IPS DF 6.9 (cell line): ENCODE results near the gene ARID1B.

Experiments used
- DNase-seq: peaks from one replicate; pipeline ENCODE4 v3.0.0-alpha.2; 2013; ENCODE audit warnings: low read depth, low spot score
- H3K27ac ChIP-seq: one replicate; pipeline ENCODE4 v1.5.1; 2013; ENCODE audit warnings: low read length, control low read depth
- H3K27me3 ChIP-seq: 2 replicates; pipeline ENCODE4 v1.6.1; 2013; ENCODE audit warnings: mild to moderate bottlenecking, low read length; ENCODE audit not compliant: control insufficient read depth, insufficient read depth
- H3K36me3 ChIP-seq: 2 replicates; pipeline ENCODE4 v1.6.1; 2013; ENCODE audit warnings: low read length; ENCODE audit not compliant: control insufficient read depth, insufficient read depth
- H3K4me1 ChIP-seq: 2 replicates; pipeline ENCODE4 v1.6.1; 2013; ENCODE audit warnings: low read length; ENCODE audit not compliant: control insufficient read depth, insufficient read depth
- H3K4me3 ChIP-seq: 2 replicates; pipeline ENCODE4 v1.5.1; 2013; ENCODE audit warnings: mild to moderate bottlenecking, low read length
- H3K9me3 ChIP-seq: 2 replicates; pipeline ENCODE4 v1.6.1; 2013; ENCODE audit warnings: low read length, inconsistent platforms; ENCODE audit not compliant: control insufficient read depth, insufficient read depth
- WGBS: extraction: QIAGEN DNeasy Blood & Tissue Kit; methylation state at CpG from one replicate; pipeline ENCODE4 v1.1.7; 2013; ENCODE audit warnings: mixed read lengths, missing lambda C conversion rate; ENCODE audit not compliant: insufficient read length, insufficient coverage; 5-methylcytosine and 5-hydroxymethylcytosine counted together

ARID1B gene

GRCh38 chr6:157220485-157220884 lies 443.3 kb downstream of the ARID1B start:
- DNase-seq = no peak
- no peaks in the 10 kb centered on the region for H3K4me1 ChIP-seq
- H3K27me3 ChIP-seq = no peaks in the 10 kb centered on the region
- no peaks in the 10 kb centered on the region for H3K36me3 ChIP-seq
- H3K9me3 ChIP-seq = no peaks in the 10 kb centered on the region
- H3K27ac ChIP-seq = no peak overlapping the region
- no peak overlapping the region for H3K4me3 ChIP-seq
- WGBS = no CpG with 5 or more reads among the region's 1 CpG

DNA sequence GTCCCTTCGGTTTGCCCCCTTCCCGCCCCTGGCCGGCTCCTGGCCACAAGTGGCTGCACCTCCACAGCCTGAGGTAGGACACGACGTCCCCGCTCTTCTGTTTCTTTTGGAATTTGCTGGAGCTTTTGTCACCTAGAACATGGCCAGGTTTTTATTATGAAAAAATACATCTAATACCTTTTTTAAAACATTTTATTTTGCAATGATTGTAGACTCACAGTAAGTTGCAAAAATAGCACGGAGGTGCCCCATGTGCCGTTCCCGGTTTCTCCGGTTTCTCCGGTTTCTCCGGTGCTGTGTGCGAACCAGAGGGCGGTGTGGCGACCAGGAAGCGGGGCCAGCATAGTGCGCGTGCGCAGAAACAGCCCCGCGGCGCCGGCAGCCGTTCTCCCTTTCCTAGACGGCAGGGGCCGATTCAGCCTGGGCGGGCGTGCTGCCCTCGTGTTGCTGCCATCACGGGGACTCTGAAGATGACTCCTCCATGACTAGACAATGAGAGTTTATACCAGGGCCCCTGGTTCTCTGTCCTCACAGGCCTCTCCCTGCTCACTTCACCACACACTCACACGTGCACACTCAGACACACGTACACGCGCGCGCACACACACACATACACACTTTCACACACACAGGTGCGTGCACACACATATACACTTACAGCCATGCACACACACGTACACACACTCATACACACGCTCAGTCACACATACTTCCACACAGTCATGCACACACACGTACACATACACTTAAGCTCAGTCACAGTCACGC lies 444.1 kb downstream of the ARID1B start:
- no peak overlapping the region for H3K27ac ChIP-seq
- no peaks in the 10 kb centered on the region for H3K4me1 ChIP-seq
- no peaks in the 10 kb centered on the region for H3K9me3 ChIP-seq
- H3K27me3 ChIP-seq = no peaks in the 10 kb centered on the region
- H3K4me3 ChIP-seq = no peak overlapping the region
- DNase-seq = no peak
- no peaks in the 10 kb centered on the region for H3K36me3 ChIP-seq
- WGBS = 100% methylated on average over 2 of the region's 41 CpGs

GRCh38 chr6:157221817-157222175 lies 444.6 kb downstream of the ARID1B start:
- Histone ChIP-seq H3K9me3 (no peaks in the 10 kb centered on the region), H3K27ac (no peak overlapping the region), H3K36me3 (no peaks in the 10 kb centered on the region), H3K4me3 (no peak overlapping the region), H3K4me1 (no peaks in the 10 kb centered on the region), H3K27me3 (no peaks in the 10 kb centered on the region)
- DNase-seq = no peak
- no CpG with 5 or more reads among the region's 11 CpGs for WGBS

DNA sequence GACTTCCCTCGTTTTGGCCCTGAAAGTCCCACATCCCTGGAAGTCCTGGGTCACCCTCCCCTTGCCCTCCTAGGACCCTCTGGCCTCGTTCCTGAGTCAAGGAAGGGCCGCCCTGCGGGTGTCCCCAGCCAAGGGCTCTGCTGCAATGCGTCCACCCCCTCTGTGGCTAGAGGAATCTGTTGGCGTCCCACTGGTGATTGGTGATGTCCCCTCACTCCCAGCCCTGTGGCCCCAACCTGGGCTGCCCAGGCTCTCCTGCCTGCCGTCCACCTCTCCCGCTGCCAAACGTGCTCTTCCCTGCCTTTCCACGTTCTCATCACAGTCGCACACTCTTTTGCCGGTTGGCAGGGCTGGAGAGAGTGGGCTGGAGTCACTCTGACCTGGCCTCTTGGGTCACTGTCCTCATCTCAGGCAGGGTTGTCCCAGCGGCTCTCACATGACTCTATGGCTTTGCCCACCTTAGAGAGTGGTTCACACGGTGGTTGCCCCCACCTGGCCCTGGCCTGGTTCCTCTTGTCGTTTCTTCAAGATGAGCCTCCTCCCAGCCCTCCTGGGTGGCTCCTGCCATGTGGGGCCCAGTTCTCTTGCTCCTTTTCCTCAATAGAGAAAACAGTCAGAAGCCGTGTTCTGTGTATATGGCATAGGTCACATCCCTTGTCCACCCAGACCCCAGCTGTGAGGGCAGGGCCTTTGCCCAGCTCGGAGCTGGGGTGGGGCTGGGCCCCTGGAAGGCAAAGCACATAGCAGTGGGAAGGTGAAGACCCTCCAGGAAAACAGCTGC lies 445.2 kb downstream of the ARID1B start:
- no peak for DNase-seq
- Histone ChIP-seq H3K27ac (no peak overlapping the region), H3K4me1 (no peaks in the 10 kb centered on the region), H3K4me3 (no peak overlapping the region), H3K36me3 (no peaks in the 10 kb centered on the region), H3K27me3 (no peaks in the 10 kb centered on the region), H3K9me3 (no peaks in the 10 kb centered on the region)
- WGBS = no CpG with 5 or more reads among the region's 17 CpGs

DNA sequence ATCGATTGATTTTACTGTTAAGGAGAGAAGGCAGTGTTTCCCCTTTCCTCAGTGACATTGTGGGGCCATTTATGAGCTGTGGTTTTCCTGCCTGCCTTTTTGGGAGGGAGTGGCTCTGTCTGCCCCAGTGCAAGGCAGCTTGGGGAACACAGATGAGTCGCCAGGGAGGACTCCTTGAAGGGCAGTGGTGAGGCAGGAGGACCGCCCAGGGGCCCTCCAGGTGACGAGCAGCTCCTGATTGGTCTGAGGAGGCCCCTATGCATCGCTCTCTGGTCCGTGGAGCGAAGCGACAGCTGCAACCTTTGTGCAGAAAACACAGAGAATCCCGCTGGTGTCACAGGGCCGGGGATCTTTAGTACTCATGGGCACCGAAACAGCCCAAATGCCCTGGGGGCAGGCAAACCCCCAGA lies 445.8 kb downstream of the ARID1B start:
- DNase-seq = no peak
- H3K9me3 ChIP-seq = no peaks in the 10 kb centered on the region
- no peaks in the 10 kb centered on the region for H3K27me3 ChIP-seq
- H3K36me3 ChIP-seq = no peaks in the 10 kb centered on the region
- H3K4me1 ChIP-seq = no peaks in the 10 kb centered on the region
- no peak overlapping the region for H3K4me3 ChIP-seq
- no CpG with 5 or more reads among the region's 11 CpGs for WGBS
- H3K27ac ChIP-seq = no peak overlapping the region

DNA sequence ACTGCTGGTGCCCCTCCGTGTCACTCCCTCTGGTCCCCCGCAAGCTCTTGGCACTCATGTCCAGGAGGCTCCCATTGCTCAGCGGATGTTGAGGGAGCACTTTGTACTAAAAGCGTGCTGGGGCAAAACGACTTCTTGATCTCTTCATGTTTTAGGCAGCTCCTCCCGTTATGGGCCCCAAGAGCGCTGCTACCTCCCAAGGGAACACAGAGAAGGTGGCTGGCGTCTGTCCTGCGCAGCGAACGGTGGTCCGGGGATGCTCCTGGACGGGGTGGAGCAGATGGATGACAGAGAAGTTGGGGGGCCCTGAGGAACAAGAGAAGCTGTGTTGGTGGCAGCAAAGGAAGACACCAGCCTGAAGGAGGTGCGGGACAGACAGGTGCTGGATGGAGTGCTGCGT lies 446.3 kb downstream of the ARID1B start:
- Histone ChIP-seq H3K27me3 (no peaks in the 10 kb centered on the region), H3K9me3 (no peaks in the 10 kb centered on the region), H3K4me1 (no peaks in the 10 kb centered on the region), H3K4me3 (no peak overlapping the region), H3K36me3 (no peaks in the 10 kb centered on the region), H3K27ac (no peak overlapping the region)
- no peak for DNase-seq
- no CpG with 5 or more reads among the region's 15 CpGs for WGBS

DNA sequence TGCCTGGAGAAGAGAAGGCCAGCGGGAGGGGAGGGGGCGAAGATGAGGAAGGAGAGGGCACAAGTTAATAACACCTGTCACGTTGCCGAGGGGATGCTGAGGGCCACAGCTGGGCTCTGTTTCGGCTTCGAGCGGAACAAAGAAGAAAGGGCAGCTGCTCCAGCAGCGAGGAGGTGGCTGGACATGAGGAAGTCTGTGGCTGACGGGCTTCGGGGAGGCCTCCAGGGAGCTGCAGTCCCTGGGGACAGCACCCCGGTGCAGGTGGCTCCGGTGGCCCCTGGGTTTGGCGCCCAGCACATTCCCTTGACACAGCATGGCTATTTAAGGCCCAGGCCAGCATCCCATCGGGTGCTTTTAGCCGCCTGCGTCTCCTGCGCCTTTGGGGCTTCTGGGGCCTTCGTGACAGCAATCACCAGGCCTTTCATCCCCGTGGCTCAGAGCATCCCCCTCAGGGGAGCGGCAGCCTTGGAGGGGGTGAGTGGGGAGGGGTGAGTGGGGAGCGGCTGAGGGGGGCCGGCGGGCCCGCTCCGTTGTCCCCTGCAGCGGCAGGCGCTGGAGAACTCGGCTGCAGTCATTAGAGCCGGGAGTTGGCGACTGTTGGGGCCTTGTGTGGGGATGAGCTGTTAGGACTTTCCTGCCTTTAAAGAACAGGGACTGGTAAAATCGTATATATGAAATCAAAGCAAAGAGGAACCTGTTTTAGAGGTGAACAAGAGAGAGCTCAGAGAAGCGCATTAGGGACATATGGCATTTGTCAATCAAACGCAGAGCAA lies 447.2 kb downstream of the ARID1B start:
- no peak for DNase-seq
- H3K27ac ChIP-seq = no peak overlapping the region
- no peaks in the 10 kb centered on the region for H3K9me3 ChIP-seq
- no CpG with 5 or more reads among the region's 33 CpGs for WGBS
- H3K27me3 ChIP-seq = no peaks in the 10 kb centered on the region
- H3K4me3 ChIP-seq = no peak overlapping the region
- H3K4me1 ChIP-seq = peaks cover 5% of the 10 kb centered on the region
- H3K36me3 ChIP-seq = no peaks in the 10 kb centered on the region

DNA sequence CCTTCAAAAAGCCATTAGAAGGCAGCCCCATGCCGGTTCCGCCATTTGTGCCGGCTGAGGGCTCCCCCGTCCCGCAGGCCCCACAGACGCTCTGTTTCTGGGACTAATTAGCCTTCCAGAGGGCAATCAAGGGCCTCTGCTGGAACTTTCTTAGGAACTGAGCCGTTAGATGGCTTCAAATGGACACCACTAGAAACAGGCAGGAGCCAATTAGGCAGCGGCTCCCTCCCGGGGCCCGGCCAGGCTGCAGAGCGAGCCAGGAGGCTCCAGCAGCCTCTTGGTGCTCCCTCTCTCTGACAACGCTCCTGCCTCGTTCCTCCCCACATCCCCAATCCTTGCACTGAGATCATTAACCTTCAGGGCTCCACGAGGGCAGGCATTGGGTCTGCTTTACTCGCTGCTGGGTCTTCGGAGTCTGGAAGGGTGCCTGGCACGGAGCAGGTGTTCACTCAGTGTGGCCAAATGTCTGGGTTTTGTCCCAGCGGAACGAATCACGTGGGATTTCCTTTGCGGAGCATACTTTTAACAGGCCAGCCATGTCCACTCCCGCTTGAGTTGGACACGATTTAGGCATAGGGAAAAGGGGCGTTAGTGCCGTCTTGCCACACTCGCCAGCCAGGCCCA lies 447.9 kb downstream of the ARID1B start:
- DNase-seq = no peak
- peaks cover 5% of the 10 kb centered on the region for H3K4me1 ChIP-seq
- no CpG with 5 or more reads among the region's 26 CpGs for WGBS

DNA sequence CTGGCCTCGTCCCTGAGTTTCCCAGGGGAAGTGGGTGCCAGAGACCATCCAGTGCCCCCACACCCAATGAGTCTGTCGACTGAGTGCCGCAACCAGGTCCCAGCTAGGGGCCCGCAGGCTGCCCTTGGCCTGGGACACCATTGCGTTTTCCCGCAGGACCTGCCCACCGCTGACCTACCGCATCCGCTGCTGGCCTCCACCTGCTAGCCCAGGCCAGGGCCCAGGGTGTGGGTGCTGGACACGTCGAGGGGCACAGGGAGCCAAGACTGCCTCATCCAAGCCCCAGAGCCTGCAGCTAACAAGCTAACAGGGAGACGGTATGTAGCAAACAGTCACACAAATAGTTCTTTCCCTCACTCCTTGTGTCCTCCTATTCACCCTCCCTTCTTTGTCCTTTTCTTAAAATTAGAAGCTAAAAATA lies 448.4 kb downstream of the ARID1B start:
- Histone ChIP-seq H3K27me3 (no peaks in the 10 kb centered on the region), H3K4me1 (peaks cover 5% of the 10 kb centered on the region), H3K36me3 (no peaks in the 10 kb centered on the region), H3K9me3 (no peaks in the 10 kb centered on the region), H3K4me3 (no peak overlapping the region), H3K27ac (no peak overlapping the region)
- no CpG with 5 or more reads among the region's 12 CpGs for WGBS
- no peak for DNase-seq

More for the DNA sequence above, 447.9 kb downstream of the ARID1B start:
- H3K4me3 ChIP-seq = no peak overlapping the region
- no peaks in the 10 kb centered on the region for H3K27me3 ChIP-seq
- H3K9me3 ChIP-seq = no peaks in the 10 kb centered on the region
- no peaks in the 10 kb centered on the region for H3K36me3 ChIP-seq
- no peak overlapping the region for H3K27ac ChIP-seq

DNA sequence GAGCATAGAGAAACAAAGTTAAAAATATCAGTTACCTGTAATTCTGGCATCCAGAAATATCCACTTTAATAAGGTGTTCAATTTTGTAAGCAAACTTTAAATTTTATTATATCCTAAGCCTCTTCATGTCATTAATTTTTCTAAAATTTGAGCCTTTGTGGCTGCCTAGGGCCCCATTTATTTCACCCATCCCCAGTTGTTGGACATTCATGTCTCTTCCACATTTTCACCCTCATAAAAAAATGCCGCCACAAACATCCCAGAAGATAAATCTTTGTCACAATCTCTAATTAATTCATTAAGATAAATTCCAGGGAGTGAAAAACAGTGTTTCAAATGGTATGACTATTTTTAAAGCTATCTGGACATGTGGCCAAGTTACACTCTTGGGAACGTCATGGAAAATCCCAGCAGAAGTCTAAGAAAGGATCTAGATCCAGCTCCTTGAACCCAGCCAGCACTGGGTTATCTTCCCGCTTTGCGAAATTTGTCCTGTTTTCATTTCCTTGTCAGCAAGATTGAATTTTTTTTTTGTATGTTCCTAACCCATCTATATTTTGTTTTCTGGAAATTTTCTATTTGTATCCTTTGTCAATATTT lies 448.9 kb downstream of the ARID1B start:
- H3K4me1 ChIP-seq = peaks cover 5% of the 10 kb centered on the region
- no peaks in the 10 kb centered on the region for H3K27me3 ChIP-seq
- no peak for DNase-seq
- H3K9me3 ChIP-seq = no peaks in the 10 kb centered on the region
- no CpG with 5 or more reads among the region's 4 CpGs for whole genome bisulfite sequencing
- no peak overlapping the region for H3K4me3 ChIP-seq
- H3K27ac ChIP-seq = no peak overlapping the region
- no peaks in the 10 kb centered on the region for H3K36me3 ChIP-seq
